Activated T-helper 1 cell treated with anti-CD3 and anti-CD28 coated beads, Interleukin-2, amount 50 U/mL, for 16 hours (primary cell): ENCODE measurements around the gene ING5.

Source experiments
- DNase-seq, 2 donors: peaks; one replicate each; pipeline ENCODE4 v3.0.0-alpha.2; 2020; ENCODE audit warnings: low read depth in 1 of 2, low spot score in 1 of 2

ING5 gene

DNA sequence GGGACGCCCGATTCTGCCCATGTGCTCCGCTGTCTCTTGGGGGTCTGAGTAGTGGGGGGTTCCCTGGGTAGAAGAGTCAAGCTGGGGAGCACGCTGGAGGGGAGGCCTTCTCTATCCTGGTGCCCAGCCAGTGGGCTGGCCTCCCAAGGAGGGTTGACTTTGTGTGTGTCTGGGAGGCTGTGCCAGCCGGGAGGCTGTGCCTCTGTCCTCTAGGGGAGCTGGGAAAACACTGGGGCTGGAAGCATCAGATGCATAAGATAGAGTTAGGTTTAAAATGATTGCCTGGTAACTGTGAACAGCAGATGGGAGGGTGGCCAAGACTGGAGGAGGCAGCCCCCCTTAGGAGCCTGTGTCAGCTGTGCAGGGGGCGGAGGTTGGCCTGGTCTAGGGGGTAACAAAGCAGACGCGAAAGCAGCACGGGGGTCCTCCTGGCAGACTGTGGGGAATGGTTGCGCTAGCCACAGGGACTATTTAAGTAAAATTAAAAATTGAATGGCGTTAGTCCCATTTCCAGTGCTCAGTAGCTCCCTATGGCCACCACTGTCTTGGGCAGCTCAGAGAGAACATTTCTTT is 1.3 kb downstream of the ING5 start:
- DNase-seq: no peak

GRCh38 chr2:241706537-241706936 is 4.7 kb downstream of the ING5 start:
- DNase-seq: no peak

DNA sequence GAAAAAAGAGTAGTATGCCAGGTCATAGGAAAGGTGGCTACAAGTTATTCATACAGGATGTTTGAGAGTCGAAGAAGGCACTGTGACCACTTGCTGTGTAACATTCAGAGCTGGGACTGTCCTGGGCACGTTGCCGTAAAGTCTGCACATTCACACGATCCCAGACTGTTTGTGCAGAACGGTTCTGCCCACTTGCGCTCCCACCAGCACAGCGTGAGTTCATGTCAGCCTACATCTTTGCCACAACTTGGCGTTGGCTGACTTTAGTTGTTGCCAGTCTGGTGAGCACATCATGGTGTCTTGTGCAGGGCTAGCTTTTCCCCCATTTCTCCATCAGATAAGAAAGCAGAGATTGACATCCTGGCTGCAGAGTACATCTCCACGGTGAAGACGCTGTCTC is 7.0 kb downstream of the ING5 start:
- DNase-seq: no peak

- DNase-seq: no peak
Measured at GRCh38 chr2:241719093-241719492, 17.3 kb downstream of the ING5 start.

DNA sequence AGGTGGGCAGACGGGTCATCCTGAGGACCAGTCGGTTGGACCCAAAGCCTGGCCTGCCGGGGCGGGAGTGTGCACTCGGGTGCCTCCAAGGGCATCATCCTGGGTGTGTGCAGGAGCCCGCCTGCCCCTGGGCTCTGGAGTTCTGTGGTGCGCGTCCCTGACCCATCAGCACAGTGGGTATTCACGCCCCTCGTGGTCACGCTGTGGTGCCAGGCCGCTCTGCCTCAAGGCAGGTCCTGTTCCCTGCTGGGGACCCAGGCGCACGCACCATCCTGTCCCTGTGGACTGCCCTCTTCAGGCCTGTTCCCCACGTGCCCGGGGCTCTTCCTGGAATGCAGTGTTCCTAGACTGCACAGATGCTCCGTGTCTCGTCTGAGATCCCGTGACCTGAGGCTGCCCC is 18.3 kb downstream of the ING5 start:
- DNase-seq: no peak

DNA sequence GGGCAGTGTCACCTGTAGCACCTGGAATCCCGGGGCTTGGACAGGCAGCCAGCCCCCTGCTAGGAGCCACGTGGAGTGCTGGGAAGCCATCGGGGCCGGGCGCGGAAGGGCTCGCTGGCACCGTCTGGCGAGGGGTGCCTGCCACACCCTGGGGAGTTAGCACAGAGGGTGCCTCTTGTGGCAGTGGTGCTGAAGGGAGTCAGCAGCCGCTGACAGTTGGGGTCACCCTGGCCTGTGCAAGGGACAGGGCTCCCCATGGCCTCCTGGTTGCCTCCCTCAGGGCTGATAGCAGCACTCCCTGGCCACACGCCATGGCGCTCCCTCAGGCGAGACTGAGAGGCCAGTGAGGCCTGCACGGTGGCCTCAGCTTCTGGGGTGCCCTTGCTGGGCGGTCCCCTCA is 18.7 kb downstream of the ING5 start:
- DNase-seq: no peak

DNA sequence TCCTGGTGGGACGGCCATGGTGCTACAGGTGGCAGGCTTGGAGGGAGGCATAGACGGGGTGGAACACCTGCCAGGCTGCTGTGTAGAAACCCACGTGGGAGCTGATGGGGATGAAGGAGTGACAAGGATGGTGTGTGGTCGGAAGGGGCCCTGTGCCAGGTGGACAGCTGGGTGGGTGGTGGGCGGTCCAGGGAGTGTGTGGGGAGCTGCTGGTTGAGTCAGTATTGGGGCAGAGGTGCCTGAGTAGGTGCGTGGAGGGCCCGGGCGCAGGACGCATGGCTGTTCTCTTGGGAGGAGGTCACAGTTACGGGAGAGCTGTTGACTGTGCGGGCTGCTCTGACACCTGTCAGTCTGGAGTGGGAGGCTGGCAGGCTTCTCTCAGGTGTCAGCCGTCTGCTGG is 20.0 kb downstream of the ING5 start:
- DNase-seq: no peak

GRCh38 chr2:241722896-241723454 is 21.1 kb downstream of the ING5 start:
- no peak for DNase-seq

DNA sequence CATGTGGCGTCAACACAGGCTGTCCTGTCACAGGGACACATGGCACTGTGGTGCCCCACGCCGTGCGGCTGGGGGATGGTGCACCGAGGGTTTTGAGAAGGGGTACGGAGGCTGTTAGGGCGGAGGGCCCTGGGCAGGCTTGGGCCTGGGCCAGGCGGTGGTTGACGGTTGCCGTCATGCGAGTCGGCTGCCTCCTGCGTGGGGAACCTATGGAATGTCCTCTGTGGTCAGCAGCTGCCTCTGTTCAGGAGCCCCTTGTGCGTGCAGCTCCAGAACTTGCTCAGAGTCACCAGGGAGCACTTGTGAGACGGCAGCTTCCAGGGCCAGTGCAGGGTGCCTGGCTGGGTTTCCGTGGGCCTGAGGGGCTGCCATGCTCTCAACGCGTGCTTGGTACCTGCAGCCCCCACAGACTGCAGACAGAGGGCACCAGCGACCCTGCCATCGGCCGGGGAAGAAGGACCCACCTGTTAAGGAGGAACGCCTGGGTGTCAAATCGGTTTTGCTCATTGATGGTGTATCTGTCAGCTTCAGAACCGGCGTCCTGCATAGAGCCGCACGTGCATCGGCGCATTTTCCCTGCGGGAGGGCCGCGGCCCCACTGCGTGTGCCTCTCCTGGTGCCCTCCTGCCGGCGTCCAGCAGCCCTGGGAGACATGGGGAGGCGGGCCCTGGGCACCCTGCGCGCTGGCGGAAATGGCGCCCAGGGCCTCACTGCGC is 22.6 kb downstream of the ING5 start:
- no peak for DNase-seq

DNA sequence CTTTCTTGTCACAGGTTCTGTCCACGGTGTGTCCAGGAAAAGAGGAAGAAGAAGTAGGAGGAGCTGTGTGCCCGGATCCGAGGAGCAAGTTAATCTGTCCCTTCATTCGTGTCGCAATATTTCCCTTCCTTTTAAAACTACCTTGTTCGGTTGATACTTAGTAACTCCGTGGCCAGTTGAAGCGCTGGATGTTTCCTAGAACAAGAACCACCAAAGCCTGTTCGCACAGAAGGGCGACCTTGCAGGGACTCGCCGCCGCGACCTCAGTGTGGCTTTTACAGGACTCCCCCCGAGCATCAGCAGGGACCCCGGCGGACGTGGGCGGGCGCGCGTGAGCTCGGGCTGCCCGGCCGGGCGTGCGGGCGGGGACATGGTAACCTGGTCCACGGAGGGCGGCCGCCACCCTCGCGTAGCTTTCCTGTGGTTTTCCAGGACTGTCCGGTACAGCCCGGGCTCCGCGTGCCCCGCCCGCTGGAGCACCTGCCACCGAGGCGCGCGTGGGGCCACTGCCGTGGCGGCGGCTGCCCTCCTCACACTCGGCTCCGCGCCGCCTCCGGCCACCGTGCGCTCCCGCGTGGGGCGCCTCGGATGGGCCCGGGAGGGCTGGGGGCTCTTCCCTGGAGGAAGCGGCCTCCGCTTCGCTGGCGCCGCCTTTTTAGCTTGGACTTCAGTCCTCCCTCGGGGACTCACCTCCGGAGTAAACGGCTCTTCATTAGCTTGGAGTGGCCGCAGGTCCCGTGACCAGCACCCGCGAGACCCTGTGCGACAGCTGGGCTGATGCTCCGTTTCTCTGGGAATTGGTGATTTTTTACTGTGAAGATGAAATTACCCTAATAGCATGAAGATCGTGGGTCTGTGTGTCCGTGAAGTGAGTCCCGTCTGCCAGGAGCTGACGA is 23.4 kb downstream of the ING5 start:
- DNase-seq: no peak

- DNase-seq: no peak
Measured at GRCh38 chr2:241726459-241726858, 24.6 kb downstream of the ING5 start.

- DNase-seq: no peak
Measured at GRCh38 chr2:241728000-241728399, 26.2 kb downstream of the ING5 start.

GRCh38 chr2:241728627-241729026 is 26.8 kb downstream of the ING5 start:
- DNase-seq: no peak

- DNase-seq: no peak
Measured at GRCh38 chr2:241729868-241730267, 28.0 kb downstream of the ING5 start.

- no peak for DNase-seq
Measured at GRCh38 chr2:241730671-241731293, 28.9 kb downstream of the ING5 start.

DNA sequence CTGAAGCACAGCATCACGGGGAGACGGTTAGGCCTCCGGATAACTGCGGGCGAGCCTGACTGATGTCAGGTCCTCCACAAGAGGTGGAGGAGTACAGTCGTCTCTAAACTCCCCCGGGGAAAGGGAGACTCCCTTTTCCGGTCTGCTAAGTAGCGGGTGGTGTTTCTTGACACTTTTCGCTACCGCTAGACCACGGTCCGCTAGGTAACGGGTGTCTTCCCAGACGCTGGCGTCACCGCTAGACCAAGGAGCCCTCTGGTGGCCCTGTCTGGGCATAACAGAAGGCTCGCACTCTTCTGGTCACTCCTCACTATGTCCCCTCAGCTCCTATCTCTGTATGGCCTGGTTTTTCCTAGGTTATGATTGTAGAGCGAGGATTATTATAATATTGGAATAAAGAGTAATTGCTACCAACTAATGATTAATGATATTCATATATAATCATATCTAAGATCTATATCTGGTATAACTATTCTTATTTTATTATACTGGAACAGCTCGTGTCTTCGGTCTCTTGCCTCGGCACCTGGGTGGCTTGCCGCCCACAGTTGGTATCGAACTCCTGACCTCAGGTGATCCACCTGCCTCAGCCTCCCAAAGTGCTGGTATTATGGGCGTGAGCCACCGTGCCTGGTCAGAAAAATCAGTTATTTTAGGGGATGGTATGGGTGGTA is 30.8 kb downstream of the ING5 start:
- DNase-seq: peak; percentile 31 to 38

GRCh38 chr2:241733391-241734207 is 31.8 kb downstream of the ING5 start:
- DNase-seq: no peak

- no peak for DNase-seq
Measured at GRCh38 chr2:241734208-241734466, 32.3 kb downstream of the ING5 start.

GRCh38 chr2:241734467-241735208 is 32.8 kb downstream of the ING5 start, which contains the start of gene D2HGDH:
Gene D2HGDH, plus strand, starts transcription at chr2:241734630. Its CDS starts 595 bp downstream, at chr2:241735225.
- peak; percentile 87 to 89 for DNase-seq
